ENCODE results near the gene RBMY1B. TPM values are rescaled to one million over a fixed set of nuclear protein-coding genes. Genes with fewer than 3 reads are reported as not detected.
"Not testable (repeated sequence)": the region's sequence is repeated elsewhere in the genome, so short reads cannot be mapped to it uniquely, and the experiment has no call there.

Gene RBMY1B
- total RNA-seq = not detected in 2 replicates

DNA sequence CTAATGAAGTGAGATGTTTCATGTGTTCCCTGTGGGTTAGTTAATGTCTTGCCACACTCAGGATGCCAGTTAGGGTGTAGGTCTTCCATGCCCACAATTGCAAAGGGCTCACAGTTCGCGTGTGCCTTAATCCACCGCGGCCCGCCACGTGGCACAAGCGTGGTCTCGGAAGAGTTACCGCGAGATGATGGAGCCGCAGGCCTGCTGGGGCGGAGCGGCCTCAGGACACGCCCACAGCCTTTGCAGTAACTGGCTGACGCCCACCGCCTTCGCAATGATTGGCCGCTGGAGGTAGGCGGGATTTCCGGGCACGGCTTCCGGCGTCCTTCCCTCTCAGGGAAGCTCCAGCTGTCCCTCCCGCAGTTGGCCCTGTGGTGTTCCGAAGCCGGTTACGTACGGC is at the start of gene RBMY1B:
Gene RBMY1B, plus strand, starts transcription at position 301 of the 400 bp plus-strand sequence. CDS start 2,013 bp downstream, outside the sequence.
- DNase-seq = not testable (repeated sequence)

DNA sequence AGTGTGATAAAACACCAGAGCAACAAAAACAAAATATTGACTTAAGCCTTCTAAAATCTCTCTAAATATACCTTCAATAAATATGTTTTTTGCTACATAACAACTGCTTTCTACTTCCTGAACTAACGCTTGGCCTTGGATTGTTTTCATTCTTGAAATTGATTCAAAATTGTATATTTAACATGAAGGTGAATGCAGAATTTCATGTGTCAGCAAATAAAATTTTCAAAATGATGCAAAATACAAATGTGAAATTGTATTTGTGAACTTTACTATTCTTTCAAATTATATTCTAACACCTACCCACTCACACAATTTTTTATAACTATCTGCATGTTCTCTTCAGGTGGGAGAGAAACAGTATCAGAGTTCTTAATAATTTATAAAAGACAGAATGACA is 48.2 kb upstream of the RBMY1B start:
- DNase-seq = not testable (repeated sequence)

DNA sequence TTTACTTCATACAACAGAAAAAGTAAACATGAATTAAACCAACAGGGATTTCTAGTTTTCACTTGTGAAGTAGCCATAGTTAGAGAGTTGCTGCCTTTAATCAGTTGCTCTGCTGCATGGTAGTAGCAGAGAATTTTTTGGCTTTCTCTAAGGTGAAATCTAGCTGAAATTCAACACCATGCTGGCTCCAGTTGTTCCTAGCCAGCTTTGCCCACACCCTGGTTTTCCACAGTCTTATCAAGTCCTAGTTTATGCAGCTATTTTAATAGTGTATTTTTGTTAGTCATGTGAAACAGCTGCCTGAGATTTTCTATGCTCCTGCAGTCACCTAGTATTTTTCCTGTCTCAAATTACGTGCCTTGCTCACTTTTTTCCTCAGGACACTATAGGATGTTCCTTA is 28.2 kb upstream of the RBMY1B start:
- DNase-seq = no peak

DNA sequence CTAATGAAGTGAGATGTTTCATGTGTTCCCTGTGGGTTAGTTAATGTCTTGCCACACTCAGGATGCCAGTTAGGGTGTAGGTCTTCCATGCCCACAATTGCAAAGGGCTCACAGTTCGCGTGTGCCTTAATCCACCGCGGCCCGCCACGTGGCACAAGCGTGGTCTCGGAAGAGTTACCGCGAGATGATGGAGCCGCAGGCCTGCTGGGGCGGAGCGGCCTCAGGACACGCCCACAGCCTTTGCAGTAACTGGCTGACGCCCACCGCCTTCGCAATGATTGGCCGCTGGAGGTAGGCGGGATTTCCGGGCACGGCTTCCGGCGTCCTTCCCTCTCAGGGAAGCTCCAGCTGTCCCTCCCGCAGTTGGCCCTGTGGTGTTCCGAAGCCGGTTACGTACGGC is 23.4 kb downstream of the RBMY1B start, which contains the start of gene RBMY1A1:
Gene RBMY1A1, plus strand, starts transcription at position 301 of the 400 bp plus-strand sequence. CDS start 2,013 bp downstream, outside the sequence.
- DNase-seq = not testable (repeated sequence)

DNA sequence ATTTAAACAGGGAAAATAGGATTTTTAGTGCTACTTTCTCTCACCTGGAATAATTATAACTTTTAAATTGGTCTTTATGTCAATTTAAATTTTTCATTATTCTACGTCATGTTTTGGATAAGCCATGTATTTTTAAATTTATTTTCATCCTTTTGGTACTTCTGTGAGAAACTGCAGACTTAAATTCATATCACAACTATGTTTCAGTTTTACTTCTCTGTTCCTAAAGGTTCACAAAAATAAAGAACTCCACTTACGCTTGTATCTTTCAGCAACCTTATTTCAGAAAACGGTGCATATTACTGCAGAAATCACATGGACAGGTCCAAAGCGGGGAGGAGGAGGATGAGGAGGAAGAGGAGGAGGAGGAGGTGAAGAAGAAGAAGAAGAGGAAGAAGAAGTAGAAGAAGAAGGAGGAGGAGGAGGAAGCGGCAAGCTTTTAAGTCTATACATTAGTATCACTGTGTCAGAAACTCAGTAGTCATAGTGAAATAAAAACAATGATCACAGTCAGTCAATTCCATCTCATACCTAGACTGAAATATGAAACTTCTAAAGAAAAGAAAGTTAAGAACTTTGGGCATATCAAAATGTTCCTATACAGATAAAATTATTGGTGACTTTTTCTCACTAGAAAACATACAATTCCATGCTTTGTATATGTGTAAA is 48.3 kb downstream of the RBMY1B start:
- DNase-seq = not testable (repeated sequence)

Other genes with a start within 250 kb of the RBMY1B start
- not detected in 2 replicates for gene RBMY1A1, start 23.5 kb downstream of the RBMY1B start, total RNA-seq